RWPE1 (cell line): ENCODE results near the gene HDLBP.

Experiments
- CTCF ChIA-PET: fragments of 350-600 bp; sonication (Branson Sonifier 250); formaldehyde crosslinking; extraction: SDS; loops from one replicate; lab custom pipeline; 2021; lab: Yijun Ruan, JAX
- POLR2A ChIA-PET: fragments of 400-600 bp; formaldehyde crosslinking; extraction: SDS; loops from one replicate; lab custom pipeline; 2020; ENCODE audit warnings: antibody characterized with exemption; ENCODE audit not compliant: low non-redundant PET; lab: Yijun Ruan, JAX
- DNase-seq: peaks from one replicate; pipeline ENCODE4 v3.0.0; 2012; ENCODE audit warnings: low spot score
- H3K27ac ChIP-seq: fragments of 450-650 bp; 2 replicates; pipeline ENCODE4 v1.5.1; 2017
- TF ChIP-seq, protein P1 (sequence below): fragments of 450-650 bp; conservative IDR thresholded peaks from 2 replicates; pipeline ENCODE4 v1.5.1; 2017; ENCODE audit warnings: low read depth, mild to moderate bottlenecking

The HDLBP gene

DNA sequence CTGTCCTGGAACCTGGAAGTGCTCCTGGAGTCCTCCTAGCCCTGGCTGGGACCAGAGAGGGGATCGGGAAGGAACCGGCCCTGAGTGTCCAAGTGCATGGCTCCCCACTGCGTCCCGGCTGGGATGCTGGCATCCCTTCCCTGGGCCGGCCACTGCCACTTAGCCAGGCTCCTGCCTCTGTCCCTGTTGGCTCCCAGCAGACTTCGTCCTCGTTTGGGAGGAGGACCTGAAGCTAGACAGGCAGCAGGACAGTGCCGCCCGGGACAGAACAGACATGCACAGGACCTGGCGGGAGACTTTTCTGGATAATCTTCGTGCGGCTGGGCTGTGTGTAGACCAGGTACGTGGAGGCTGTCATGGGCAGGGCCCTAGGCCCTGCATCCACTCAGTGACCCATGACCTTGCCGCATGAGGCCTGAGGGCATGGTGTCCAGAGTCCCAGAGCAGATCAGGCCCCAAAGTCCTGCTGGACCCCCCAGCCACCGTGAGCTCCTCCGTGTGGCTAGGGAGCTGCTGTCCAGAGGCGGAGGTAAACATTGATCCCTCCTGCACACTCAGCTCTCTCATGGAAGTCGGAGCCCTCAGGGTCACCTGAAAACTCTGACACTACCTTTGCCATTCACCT, 119.9 kb downstream of the HDLBP start:
- H3K27ac ChIP-seq, result no peak overlapping the region
- CTCF ChIA-PET, result no interaction called here
- POLR2A ChIA-PET, result no interaction called here

DNA sequence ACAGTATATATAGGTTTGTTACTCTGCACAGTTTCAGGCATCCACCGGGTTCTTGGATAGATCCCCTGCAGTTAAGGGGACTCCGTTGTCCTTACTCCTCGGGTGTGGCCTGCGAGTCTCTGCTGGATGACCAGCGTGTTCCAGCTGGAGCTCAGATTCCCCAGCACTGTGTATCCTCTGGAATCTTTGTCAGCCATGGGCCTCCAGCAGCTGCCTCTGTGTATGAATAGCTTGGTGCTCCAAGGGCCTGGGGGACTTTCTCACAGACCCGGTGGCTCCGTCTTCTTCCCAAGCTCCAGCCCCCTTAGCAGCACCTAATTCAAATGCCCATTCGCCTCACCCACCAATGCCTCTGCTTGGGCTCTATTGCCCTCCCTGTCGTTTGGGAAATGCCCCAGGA, 120.7 kb downstream of the HDLBP start:
- ChIA-PET POLR2A (no interaction called here), CTCF (no interaction called here)
- DNase-seq, result no peak
- no peak overlapping the region for H3K27ac ChIP-seq
- TF ChIP-seq, protein P1, sequence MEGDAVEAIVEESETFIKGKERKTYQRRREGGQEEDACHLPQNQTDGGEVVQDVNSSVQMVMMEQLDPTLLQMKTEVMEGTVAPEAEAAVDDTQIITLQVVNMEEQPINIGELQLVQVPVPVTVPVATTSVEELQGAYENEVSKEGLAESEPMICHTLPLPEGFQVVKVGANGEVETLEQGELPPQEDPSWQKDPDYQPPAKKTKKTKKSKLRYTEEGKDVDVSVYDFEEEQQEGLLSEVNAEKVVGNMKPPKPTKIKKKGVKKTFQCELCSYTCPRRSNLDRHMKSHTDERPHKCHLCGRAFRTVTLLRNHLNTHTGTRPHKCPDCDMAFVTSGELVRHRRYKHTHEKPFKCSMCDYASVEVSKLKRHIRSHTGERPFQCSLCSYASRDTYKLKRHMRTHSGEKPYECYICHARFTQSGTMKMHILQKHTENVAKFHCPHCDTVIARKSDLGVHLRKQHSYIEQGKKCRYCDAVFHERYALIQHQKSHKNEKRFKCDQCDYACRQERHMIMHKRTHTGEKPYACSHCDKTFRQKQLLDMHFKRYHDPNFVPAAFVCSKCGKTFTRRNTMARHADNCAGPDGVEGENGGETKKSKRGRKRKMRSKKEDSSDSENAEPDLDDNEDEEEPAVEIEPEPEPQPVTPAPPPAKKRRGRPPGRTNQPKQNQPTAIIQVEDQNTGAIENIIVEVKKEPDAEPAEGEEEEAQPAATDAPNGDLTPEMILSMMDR, result no peak

More for the DNA sequence above, 119.9 kb downstream of the HDLBP start:
- DNase-seq, result no peak
- TF ChIP-seq, protein P1, result no peak

DNA sequence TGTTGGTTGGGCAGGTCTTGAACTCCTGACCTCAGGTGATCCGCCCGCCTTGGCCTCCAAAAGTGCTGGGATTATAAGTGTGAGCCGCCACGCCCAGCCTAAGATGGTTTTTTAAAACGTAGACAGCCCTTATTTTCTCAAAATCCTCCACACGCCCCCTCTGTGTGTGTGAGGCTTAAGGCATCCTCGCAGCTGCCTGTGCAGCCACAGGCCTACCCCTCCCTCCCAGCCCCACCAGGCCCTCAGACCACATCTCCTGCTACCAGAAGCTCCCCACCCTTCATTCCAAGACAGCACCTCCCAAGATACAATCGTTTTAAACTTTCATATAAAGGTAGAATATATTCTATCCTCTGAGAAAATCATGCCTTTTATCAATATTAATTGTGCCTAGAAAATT, 122.2 kb downstream of the HDLBP start:
- ChIA-PET POLR2A (no interaction called here), CTCF (interaction anchor here (0.6 kb wide), 1 partner anchor 280 kb away, joined by 5 read pairs; no protein-coding TSS in a partner anchor)
- no peak overlapping the region for H3K27ac ChIP-seq
- no peak for DNase-seq
- TF ChIP-seq, protein P1, result no peak

DNA sequence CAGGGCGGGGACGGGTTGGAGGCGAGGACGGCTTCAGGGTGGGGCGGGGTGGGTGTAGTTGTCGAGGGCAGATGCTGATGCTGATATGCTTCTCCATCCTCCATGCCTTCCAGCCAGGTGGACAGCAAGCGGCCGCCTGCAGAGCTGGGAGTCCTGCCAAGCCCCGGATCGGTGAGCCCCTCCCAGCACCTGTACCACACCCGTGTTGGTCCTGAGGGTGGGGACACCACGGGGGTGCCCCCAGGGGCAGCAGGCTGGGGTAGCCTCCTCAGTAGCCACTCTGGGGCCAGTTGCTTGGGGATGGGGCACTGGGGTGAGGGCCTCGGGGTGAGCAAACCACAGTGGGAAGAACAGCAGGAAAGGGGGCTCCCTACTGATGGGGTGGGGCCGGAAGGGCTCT, 124.4 kb downstream of the HDLBP start:
- H3K27ac ChIP-seq, result no peak overlapping the region
- TF ChIP-seq, protein P1, result no peak
- no peak for DNase-seq
- ChIA-PET CTCF (no interaction called here), POLR2A (no interaction called here)

DNA sequence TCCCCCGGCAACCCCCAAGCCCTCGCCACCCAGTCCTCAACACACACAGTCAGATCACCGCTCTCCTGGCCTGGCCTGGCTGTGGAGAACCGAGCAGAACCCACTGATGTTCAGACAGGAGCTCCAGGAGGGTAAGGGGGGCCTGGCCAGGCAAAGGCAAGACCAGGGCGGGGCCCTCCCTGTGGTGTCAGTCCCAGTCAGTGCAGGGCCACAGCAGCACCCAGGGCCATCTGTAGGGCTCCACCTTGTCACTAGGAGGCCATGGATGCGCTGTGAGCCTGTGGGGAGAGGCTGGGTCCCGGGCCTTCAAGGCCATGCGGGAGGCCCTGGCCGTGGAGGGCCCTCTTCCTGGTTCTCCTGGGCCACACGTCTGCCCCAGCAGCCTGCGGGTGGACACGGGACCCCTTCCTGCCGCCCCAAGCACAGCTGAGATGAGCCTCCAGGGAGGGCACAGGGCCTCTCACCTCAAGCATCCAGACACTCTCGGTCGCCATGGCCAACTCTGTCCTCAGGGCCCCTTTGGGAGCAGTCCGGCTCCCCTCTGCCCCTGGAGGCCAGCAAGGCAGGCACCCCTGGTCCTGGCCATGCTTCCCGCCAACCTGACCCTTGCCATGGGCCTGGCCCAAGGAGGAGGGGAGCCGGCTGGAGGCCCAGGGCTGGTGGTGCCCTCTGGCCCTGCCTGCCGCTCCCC, 125.0 kb downstream of the HDLBP start:
- POLR2A ChIA-PET, result interaction anchor here (0.5 kb wide), 1 partner anchor 89 kb away, joined by 3 read pairs; no protein-coding TSS in a partner anchor
- no peak for DNase-seq
- TF ChIP-seq, protein P1, result no peak
- CTCF ChIA-PET, result no interaction called here
- no peak overlapping the region for H3K27ac ChIP-seq

DNA sequence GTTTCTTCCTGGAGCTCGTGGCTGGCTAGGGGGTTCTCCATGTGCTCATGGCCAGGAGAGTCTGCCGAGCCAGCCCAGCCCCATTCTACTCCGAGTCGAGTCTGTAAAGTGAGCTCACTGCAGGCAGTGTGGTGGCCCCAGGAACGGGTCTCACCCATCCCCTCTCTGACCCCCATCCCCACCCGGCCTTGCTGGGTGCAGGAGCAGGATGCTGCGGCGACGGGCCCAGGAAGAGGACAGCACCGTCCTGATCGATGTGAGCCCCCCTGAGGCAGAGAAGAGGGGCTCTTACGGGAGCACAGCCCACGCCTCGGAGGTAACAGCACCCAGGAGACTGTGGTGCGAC, 125.6 kb downstream of the HDLBP start:
- POLR2A ChIA-PET, result interaction anchor here (0.5 kb wide), 1 partner anchor 90 kb away, joined by 3 read pairs; no protein-coding TSS in a partner anchor
- no peak for DNase-seq
- CTCF ChIA-PET, result interaction anchor here (0.6 kb wide), 2 partner anchors 194 to 346 kb away, joined by 3 to 5 read pairs; no protein-coding TSS in a partner anchor
- no peak overlapping the region for H3K27ac ChIP-seq
- TF ChIP-seq, protein P1, result no peak
